Vagina (tissue), 2 donors: ENCODE measurements around the gene ERBB4. TPM values are rescaled to one million over a fixed set of nuclear protein-coding genes. Genes with fewer than 3 reads are reported as not detected.
"Not testable (repeated sequence)": the region's sequence is repeated elsewhere in the genome, so short reads cannot be mapped to it uniquely, and the experiment has no call there.

Source experiments
- DNase-seq, 2 donors: peaks; one replicate each; pipeline ENCODE4 v3.0.0-alpha.2; 2017; ENCODE audit errors: extremely low spot score in 2 of 2
- H3K27ac ChIP-seq: fragments of 200-600 bp; sonication (generic); one replicate; pipeline ENCODE4 v1.5.1; 2019
- H3K27me3 ChIP-seq: fragments of 200-600 bp; sonication (generic); one replicate; pipeline ENCODE4 v1.5.1; 2019
- H3K36me3 ChIP-seq, 2 donors: fragments of 200-600 bp; sonication (generic); one replicate each; pipeline ENCODE4 v1.5.1; 2017 to 2019
- H3K4me1 ChIP-seq: fragments of 200-600 bp; sonication (generic); one replicate; pipeline ENCODE4 v1.5.1; 2019
- H3K4me3 ChIP-seq, 2 donors: fragments of 200-600 bp; sonication (generic); 1 replicate in 1 of 2; 2 replicates in 1 of 2; pipeline ENCODE4 v1.5.1; 2016 to 2019
- H3K9me3 ChIP-seq: fragments of 200-600 bp; sonication (generic); one replicate; pipeline ENCODE4 v1.5.1; 2019
- CTCF ChIP-seq, 3 experiments: fragments of 450-650 bp in 2 of 3; fragments of 200-600 bp in 1 of 3; sonication (generic) in 1 of 3; IDR thresholded peaks; one replicate each; pipeline ENCODE4 v1.5.1; 2017 to 2019; ENCODE audit warnings: antibody characterized with exemption in 3 of 3, mild to moderate bottlenecking in 2 of 3, moderate library complexity in 2 of 3
- POLR2A ChIP-seq, 2 donors: fragments of 450-650 bp; IDR thresholded peaks; one replicate each; pipeline ENCODE4 v1.6.1; 2017; ENCODE audit warnings: antibody characterized with exemption in 2 of 2, mild to moderate bottlenecking in 2 of 2, moderate library complexity in 2 of 2
- POLR2AphosphoS5 ChIP-seq, 2 donors: sonication (generic); formaldehyde crosslinking; IDR thresholded peaks; one replicate each; pipeline ENCODE4 v1.9.0; 2017; ENCODE audit warnings: antibody characterized with exemption in 2 of 2, mild to moderate bottlenecking in 2 of 2, low read depth in 1 of 2; ENCODE audit not compliant: insufficient read depth in 1 of 2
- intact Hi-C: fragments of 100-400 bp; cut with DNase I; formaldehyde crosslinking; loops from one replicate; pipeline ENCODE4 v1.15.1; 2023
- total RNA-seq: library from RNA; depleted of rRNA; stranded (reverse); fragments of >200 nt; gene quantifications from one replicate; pipeline ENCODE4 v1.2.3, GENCODE V29; 2016

Gene ERBB4
- total RNA-seq, 1 donor from 2014 or later: 0.25 TPM

GRCh38 chr2:212488611-212489010, 50.0 kb downstream of the ERBB4 start:
- H3K9me3 ChIP-seq: no peaks in the 10 kb centered on the region
- no peak for DNase-seq
- no peaks in the 10 kb centered on the region for H3K4me1 ChIP-seq
- no peak overlapping the region for H3K27ac ChIP-seq
- intact Hi-C loops: no loop called here
- no peaks in the 10 kb centered on the region for H3K27me3 ChIP-seq
- no peaks in the 10 kb centered on the region for H3K36me3 ChIP-seq
- no peak overlapping the region for H3K4me3 ChIP-seq
- no peak for TF ChIP-seq POLR2A (IDR thresholded peaks at IDR 0.05)
- TF ChIP-seq POLR2AphosphoS5 (IDR thresholded peaks at IDR 0.05; ENCODE audit: insufficient read depth in 1 of 2, low read depth in 1 of 2): no peak
- TF ChIP-seq CTCF (IDR thresholded peaks at IDR 0.05): no peak

- TF ChIP-seq CTCF (IDR thresholded peaks at IDR 0.05) (no peak), POLR2A (IDR thresholded peaks at IDR 0.05) (no peak), POLR2AphosphoS5 (IDR thresholded peaks at IDR 0.05; ENCODE audit: insufficient read depth in 1 of 2, low read depth in 1 of 2) (no peak)
- no peak overlapping the region for H3K4me3 ChIP-seq
- no peaks in the 10 kb centered on the region for H3K36me3 ChIP-seq
- intact Hi-C loops: no loop called here
- H3K27me3 ChIP-seq: no peaks in the 10 kb centered on the region
- no peak for DNase-seq
- H3K9me3 ChIP-seq: no peaks in the 10 kb centered on the region
- H3K27ac ChIP-seq: no peak overlapping the region
- no peaks in the 10 kb centered on the region for H3K4me1 ChIP-seq
Measured at GRCh38 chr2:212484563-212485080, 54.0 kb downstream of the ERBB4 start.

GRCh38 chr2:212480447-212480846, 58.2 kb downstream of the ERBB4 start:
- Histone ChIP-seq H3K9me3 (no peaks in the 10 kb centered on the region), H3K4me3 (no peak overlapping the region), H3K27me3 (no peaks in the 10 kb centered on the region), H3K36me3 (no peaks in the 10 kb centered on the region), H3K27ac (no peak overlapping the region), H3K4me1 (no peaks in the 10 kb centered on the region)
- intact Hi-C loops: no loop called here
- DNase-seq: no peak
- no peak for TF ChIP-seq CTCF (IDR thresholded peaks at IDR 0.05)
- no peak for TF ChIP-seq POLR2A (IDR thresholded peaks at IDR 0.05)
- no peak for TF ChIP-seq POLR2AphosphoS5 (IDR thresholded peaks at IDR 0.05; ENCODE audit: insufficient read depth in 1 of 2, low read depth in 1 of 2)

- no peak for DNase-seq
- Histone ChIP-seq H3K4me1 (no peaks in the 10 kb centered on the region), H3K27me3 (no peaks in the 10 kb centered on the region), H3K9me3 (no peaks in the 10 kb centered on the region), H3K27ac (no peak overlapping the region), H3K4me3 (no peak overlapping the region), H3K36me3 (no peaks in the 10 kb centered on the region)
- intact Hi-C loops: no loop called here
- no peak for TF ChIP-seq CTCF (IDR thresholded peaks at IDR 0.05)
- no peak for TF ChIP-seq POLR2AphosphoS5 (IDR thresholded peaks at IDR 0.05; ENCODE audit: insufficient read depth in 1 of 2, low read depth in 1 of 2)
- TF ChIP-seq POLR2A (IDR thresholded peaks at IDR 0.05): no peak
Measured at GRCh38 chr2:212477571-212477970, 61.0 kb downstream of the ERBB4 start.

GRCh38 chr2:212473211-212473610, 65.4 kb downstream of the ERBB4 start:
- Histone ChIP-seq H3K36me3 (no peaks in the 10 kb centered on the region), H3K4me3 (no peak overlapping the region), H3K27ac (no peak overlapping the region), H3K4me1 (no peaks in the 10 kb centered on the region), H3K9me3 (no peaks in the 10 kb centered on the region), H3K27me3 (no peaks in the 10 kb centered on the region)
- intact Hi-C loops: no loop called here
- TF ChIP-seq POLR2A (IDR thresholded peaks at IDR 0.05) (no peak), CTCF (IDR thresholded peaks at IDR 0.05) (no peak), POLR2AphosphoS5 (IDR thresholded peaks at IDR 0.05; ENCODE audit: insufficient read depth in 1 of 2, low read depth in 1 of 2) (no peak)
- no peak for DNase-seq

GRCh38 chr2:212467551-212467950, 71.1 kb downstream of the ERBB4 start:
- DNase-seq, H3K9me3 ChIP-seq, intact Hi-C loops, H3K4me1 ChIP-seq, H3K36me3 ChIP-seq, H3K27me3 ChIP-seq, H3K27ac ChIP-seq, H3K4me3 ChIP-seq: not testable (repeated sequence)
